ACC112 (cell line): ENCODE results near the gene MAFF.
"Not testable (repeated sequence)": the region's sequence is repeated elsewhere in the genome, so short reads cannot be mapped to it uniquely, and the experiment has no call there.

ENCODE experiments used
- H2AFZ ChIP-seq: fragments of 200-600 bp; sonication (generic); one replicate; pipeline ENCODE4 v1.6.0; 2017; ENCODE audit warnings: antibody characterized with exemption, low read length; ENCODE audit not compliant: unreplicated experiment
- H3K27ac ChIP-seq: fragments of 200-600 bp; sonication (generic); 2 replicates; pipeline ENCODE4 v1.5.1; 2014; ENCODE audit warnings: low read depth, mild to moderate bottlenecking, antibody characterized with exemption, low read length, moderate library complexity
- H3K27me3 ChIP-seq: fragments of 200-600 bp; sonication (generic); 2 replicates; pipeline ENCODE4 v1.6.1; 2014; ENCODE audit warnings: mild to moderate bottlenecking, antibody characterized with exemption, low read length, moderate library complexity, mixed read lengths; ENCODE audit not compliant: insufficient read depth
- H3K36me3 ChIP-seq: fragments of 200-600 bp; sonication (generic); 2 replicates; pipeline ENCODE4 v1.6.1; 2016; ENCODE audit warnings: mild to moderate bottlenecking, antibody characterized with exemption, low read length, moderate library complexity, mixed read lengths; ENCODE audit not compliant: insufficient read depth
- H3K4me1 ChIP-seq: fragments of 200-600 bp; sonication (generic); one replicate; pipeline ENCODE4 v1.6.1; 2016; ENCODE audit warnings: low read length, mixed read lengths; ENCODE audit not compliant: insufficient read depth, unreplicated experiment, control insufficient read depth
- H3K4me3 ChIP-seq: fragments of 200-600 bp; sonication (generic); 2 replicates; pipeline ENCODE4 v1.5.1; 2014; ENCODE audit warnings: mild to moderate bottlenecking, low read depth, low read length
- H3K79me2 ChIP-seq: fragments of 200-600 bp; sonication (generic); one replicate; pipeline ENCODE4 v1.6.0; 2016; ENCODE audit warnings: low read length; ENCODE audit not compliant: control insufficient read depth, unreplicated experiment, insufficient read depth

MAFF gene

DNA sequence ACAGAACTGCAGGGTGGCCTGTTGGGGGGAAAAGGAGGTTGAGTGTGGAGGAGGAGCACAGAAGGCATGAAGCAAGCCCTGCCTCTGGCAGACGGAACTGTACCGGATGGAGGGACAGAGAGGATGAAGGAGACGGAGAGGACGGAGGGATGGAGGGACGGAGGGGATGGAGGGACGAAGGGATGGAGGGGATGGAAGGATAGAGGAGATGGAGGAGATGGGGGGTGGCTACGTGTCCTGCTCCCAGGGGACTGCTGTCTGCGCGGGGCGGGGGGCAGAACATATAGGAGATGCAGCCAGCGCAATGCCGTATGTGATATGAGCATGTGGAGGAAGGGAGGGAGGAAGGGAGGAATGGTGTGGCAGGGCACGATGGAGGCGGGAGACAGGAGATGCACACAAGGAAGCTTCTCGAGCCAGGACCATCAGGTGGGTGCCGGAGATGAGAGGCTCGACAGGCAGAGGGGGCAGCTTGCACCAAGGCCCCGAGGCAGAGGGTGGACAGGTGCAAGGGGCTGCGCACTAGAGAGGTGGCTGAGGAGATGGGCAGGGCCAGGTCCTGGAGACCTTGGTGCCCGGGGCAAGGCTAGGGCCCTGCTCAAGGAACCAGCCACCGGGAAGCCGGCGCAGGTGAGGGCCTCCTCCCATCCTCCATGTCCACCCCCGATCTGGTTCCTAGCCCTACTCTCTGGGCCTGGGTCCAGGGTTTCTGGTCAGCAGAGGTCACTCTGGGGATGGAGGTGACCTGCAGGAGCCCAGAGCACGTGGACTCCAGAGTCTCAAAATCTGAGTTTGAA is 25.3 kb downstream of the MAFF start:
- no peaks in the 10 kb centered on the region for H3K27me3 ChIP-seq
- no peak overlapping the region for H3K4me3 ChIP-seq
- H3K36me3 ChIP-seq, result no peaks in the 10 kb centered on the region; the same call in 1 of the 2 replicates
- H3K4me1 ChIP-seq, result peaks cover 20% of the 10 kb centered on the region
- no peak overlapping the region for H2AFZ ChIP-seq
- H3K27ac ChIP-seq, result no peak overlapping the region
- H3K79me2 ChIP-seq, result no peaks in the 10 kb centered on the region

DNA sequence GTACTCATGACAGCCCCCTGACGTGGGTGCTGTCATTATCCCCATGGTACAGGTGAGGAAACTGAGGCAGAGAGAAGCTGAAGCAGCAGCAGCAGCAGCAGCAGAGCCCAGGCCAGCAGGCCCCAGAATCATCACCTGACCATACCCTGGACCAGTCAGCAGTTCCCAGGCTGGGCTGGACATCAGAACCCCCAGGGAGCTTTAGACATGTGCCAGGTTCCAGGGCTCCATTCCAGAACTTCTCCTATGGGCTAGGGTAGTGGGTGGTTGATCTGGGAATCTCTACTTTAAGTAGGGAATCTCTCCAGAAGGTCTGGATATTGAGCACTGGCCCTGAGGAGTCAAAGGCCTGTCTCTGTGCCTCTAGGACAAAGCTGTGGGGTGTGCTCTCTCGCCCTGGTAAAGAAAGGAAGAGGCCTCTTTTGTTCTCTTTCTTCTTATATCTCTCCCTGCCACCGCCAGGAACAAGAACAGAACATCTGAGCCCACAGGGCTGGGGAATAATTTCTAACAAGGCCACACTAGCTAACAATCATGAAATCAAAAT is 26.6 kb downstream of the MAFF start:
- Histone ChIP-seq H3K79me2 (no peaks in the 10 kb centered on the region), H3K4me1 (peaks cover 20% of the 10 kb centered on the region), H2AFZ (no peak overlapping the region), H3K27me3 (no peaks in the 10 kb centered on the region), H3K36me3 (no peaks in the 10 kb centered on the region; the same call in 1 of the 2 replicates), H3K4me3 (no peak overlapping the region), H3K27ac (peak overlapping the region; percentile 89)

DNA sequence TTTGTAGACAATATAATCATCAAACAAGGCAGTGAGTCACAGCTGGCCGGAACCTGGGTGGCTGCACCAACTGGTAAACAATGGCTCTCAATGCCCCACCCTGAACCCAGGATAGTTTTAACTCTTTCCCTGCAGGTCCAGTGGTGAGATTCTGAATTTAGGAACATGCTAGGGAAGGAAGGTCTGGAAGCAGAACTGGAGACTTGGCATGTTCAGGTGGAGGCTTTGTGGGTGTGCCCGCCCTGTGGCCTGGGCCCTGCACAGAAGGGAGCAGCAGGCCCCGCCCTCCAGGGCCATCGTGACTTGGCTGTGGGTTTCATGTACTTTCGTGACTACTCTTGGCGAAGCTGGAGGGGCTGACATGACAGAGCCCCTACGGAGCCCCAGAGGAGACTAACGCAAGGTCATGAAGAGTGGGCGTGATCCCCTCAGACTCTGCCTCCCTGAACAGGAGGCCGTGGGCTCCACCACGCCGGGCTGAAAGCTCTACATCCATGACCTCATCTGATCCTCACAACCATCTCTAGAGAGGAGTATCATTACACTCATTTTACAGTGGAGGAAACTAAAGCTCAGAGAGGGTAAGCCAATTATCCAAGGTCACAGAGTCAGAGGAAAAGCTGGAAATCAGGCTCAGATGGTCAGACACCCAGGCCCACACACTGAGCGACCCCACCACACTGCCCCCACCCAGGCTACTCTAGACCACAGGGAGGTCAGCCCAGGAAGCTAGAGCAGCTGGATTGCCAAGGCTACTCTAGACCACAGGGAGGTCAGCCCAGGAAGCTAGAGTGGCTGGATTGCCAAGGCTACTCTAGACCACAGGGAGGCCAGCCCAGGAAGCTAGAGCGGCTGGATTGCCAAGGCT is 27.3 kb downstream of the MAFF start:
- Histone ChIP-seq H3K27me3 (no peaks in the 10 kb centered on the region), H3K4me1 (peaks cover 21% of the 10 kb centered on the region), H2AFZ (no peak overlapping the region), H3K36me3 (no peaks in the 10 kb centered on the region; the same call in 1 of the 2 replicates), H3K79me2 (no peaks in the 10 kb centered on the region), H3K4me3 (no peak overlapping the region), H3K27ac (peak overlapping the region; percentile 89)

DNA sequence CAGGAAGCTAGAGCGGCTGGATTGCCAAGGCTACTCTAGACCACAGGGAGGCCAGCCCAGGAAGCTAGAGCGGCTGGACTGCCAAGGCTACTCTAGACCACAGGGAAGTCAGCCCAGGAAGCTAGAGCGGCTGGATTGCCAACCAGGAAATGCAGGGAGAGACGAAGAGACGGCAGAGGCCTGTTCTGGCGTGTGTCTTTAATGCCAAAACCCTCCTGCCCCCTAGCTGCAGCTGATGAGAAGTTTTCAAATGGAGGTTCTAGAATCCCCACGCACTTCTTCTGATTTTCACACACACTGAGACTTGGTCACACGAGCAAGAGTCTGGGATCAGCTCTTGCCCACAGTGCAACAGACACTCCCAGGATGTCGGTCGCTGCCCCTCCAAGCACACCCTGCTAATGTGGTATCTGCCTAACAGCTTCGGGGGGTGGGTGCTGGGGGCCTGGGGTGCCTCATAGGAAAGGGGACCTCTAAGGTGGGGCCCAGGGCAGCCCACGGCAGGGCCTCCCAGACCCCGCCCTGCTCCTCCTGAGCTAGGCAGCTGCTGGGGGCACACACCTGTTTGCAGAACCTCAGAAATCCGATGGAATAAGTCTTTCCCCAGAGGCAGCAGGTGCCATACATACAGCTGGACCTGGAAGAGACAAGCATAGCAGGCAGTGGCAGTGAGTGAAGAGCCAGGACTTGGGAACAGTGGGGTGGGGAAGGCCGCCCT is 28.5 kb downstream of the MAFF start:
- H3K36me3 ChIP-seq, result no peaks in the 10 kb centered on the region; the same call in 1 of the 2 replicates
- H3K27ac ChIP-seq, result 0 out of 2 replicates have a peak overlapping the region, but pooled peaks have one; percentile 16
- no peak overlapping the region for H2AFZ ChIP-seq

DNA sequence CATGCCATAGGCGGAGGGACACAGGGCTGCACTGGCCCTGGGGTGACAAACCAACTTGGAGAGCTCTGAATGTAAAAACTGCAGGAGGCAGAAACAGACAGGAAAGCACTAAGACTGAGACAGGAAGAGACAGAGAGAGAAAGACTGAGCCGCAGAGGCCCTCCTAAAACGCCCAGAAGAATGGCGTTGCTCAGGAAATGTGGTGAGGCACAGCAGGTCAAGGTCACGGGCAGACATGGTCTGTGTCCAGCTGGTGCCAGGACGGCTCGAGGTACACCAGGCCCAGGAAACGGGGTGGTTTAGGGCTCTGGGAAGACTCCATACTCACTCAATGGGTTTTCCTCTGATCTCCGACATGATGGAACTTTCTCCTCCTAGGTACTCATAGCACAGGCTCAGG is 29.1 kb downstream of the MAFF start:
- H3K4me1 ChIP-seq, result peaks cover 21% of the 10 kb centered on the region
- no peak overlapping the region for H3K27ac ChIP-seq
- H3K27me3 ChIP-seq, result no peaks in the 10 kb centered on the region
- H3K36me3 ChIP-seq, result no peaks in the 10 kb centered on the region; the same call in 1 of the 2 replicates
- H3K79me2 ChIP-seq, result no peaks in the 10 kb centered on the region
- H3K4me3 ChIP-seq, result no peak overlapping the region
- no peak overlapping the region for H2AFZ ChIP-seq

More for the DNA sequence above, 28.5 kb downstream of the MAFF start:
- H3K79me2 ChIP-seq, result no peaks in the 10 kb centered on the region
- H3K4me3 ChIP-seq, result no peak overlapping the region
- H3K27me3 ChIP-seq, result no peaks in the 10 kb centered on the region
- H3K4me1 ChIP-seq, result peaks cover 21% of the 10 kb centered on the region

DNA sequence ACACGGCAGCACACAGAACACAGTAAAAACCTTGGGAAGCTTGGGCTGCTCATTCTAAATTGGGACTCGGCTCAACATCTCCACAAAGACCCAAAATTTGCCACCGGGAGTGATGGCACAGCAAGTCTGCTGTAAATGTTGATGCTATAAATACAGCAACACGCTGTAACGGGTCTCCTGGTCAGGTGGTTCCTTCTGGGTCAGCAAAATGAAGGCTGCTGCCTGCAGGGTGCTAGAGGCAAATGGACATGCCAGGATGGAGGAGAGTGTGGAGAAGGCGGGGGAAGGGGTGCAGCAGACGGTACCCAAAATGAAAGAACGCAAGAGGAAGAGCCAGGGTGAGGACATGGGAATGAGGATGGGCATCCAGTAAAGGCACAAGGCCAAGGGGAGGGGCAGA is 30.4 kb downstream of the MAFF start:
- no peaks in the 10 kb centered on the region; the same call in 1 of the 2 replicates for H3K36me3 ChIP-seq
- no peak overlapping the region for H3K4me3 ChIP-seq
- no peaks in the 10 kb centered on the region for H3K79me2 ChIP-seq
- H3K27ac ChIP-seq, result no peak overlapping the region
- H2AFZ ChIP-seq, result no peak overlapping the region
- no peaks in the 10 kb centered on the region for H3K27me3 ChIP-seq
- peaks cover 21% of the 10 kb centered on the region for H3K4me1 ChIP-seq

DNA sequence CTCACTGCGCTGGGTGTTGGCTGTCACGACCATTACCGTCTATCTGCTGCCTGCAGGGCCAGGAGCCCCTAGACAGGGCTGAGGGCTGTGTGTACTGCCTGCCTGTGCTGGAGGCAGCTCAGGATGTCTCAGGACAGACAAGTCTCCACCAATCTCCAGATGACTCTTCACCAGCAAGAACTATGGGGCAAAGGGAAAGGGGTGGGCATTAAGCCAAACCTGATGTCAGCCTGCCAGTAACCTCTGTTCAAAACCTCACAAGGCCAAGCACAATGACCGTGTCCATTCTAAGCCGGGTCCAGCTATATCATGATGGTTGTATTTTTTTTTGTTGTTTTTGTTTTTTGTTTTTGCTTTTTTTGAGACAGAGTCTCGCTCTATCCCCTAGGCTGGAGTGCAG is 31.6 kb downstream of the MAFF start:
- Histone ChIP-seq H2AFZ (no peak overlapping the region), H3K27ac (no peak overlapping the region), H3K27me3 (no peaks in the 10 kb centered on the region), H3K4me1 (peaks cover 17% of the 10 kb centered on the region), H3K79me2 (no peaks in the 10 kb centered on the region), H3K4me3 (no peak overlapping the region), H3K36me3 (no peaks in the 10 kb centered on the region; the same call in 1 of the 2 replicates)

DNA sequence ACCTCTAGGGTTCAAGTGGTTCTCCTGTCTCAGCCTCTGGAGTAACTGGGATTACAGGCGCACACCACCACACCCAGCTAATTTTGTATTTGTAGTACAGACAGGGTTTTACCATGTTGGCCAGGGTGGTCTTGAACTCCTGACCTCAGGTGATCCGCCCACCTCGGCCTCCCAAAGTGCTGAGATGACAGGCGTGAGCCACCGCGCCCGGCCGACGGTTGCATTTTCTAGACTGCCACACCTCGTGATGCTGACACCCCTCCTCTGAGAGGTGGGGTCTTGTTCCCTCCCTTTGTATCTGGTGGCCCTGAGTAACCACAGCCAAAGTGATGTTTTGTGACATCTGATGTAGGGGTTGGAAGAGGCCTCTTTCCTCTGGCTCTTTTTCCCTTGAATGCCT is 32.1 kb downstream of the MAFF start:
- not testable (repeated sequence) for H2AFZ ChIP-seq, H3K27me3 ChIP-seq, H3K27ac ChIP-seq, H3K4me3 ChIP-seq, H3K36me3 ChIP-seq, H3K79me2 ChIP-seq
- peaks cover 17% of the 10 kb centered on the region for H3K4me1 ChIP-seq

DNA sequence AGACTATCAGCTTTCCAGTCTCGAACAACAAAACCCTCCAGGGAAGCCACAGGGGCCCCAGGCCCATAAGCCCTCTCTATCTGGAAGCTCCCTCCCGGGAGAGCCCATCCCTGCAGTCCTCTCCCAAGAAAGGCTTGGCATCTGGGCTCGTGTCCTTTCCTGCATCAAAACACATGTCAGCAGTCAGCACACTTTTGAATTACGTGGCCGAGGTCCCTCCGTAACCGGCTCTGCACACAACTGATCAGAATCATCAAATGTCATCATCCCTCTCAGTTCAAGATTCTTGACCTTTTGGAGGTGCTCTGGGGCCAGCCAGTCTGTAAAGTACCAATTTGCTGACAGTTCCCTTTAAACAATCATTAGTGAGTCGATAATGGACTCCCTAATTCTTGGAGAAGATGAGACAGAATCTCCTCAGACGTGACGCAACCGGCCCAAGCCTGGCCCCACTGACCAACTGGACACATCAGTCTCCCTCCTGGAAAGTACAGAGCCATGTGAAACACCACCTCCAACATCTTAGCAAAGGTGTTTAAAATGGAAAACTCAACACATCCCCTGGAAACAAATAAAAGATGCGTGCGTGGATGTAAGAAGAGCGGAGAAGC is 33.6 kb downstream of the MAFF start:
- H3K79me2 ChIP-seq, result no peaks in the 10 kb centered on the region
- H3K4me3 ChIP-seq, result no peak overlapping the region
- no peaks in the 10 kb centered on the region; the same call in 1 of the 2 replicates for H3K36me3 ChIP-seq
- no peak overlapping the region for H3K27ac ChIP-seq
- H2AFZ ChIP-seq, result no peak overlapping the region
- H3K4me1 ChIP-seq, result peaks cover 26% of the 10 kb centered on the region
- H3K27me3 ChIP-seq, result no peaks in the 10 kb centered on the region

DNA sequence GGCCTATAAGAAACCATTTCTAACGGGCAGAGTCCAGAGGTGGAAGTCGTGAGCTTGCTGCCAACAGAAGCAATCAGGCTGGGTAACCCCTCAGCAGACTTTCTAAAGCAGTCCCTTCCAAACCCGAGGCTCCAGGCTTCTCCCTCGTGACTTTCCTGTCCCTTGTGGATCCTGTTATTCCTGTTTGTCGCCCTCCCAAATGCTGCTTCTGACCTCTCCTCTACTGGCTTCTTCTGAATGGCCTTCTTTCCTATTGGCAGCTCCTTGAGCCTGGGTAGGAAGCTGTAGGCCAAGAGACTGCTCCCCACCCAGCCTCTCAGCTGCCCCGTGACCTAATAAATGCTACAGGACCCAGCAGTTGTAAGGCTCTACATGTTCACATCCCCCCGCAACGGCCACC is 35.0 kb downstream of the MAFF start:
- H3K4me3 ChIP-seq, result no peak overlapping the region
- H3K79me2 ChIP-seq, result no peaks in the 10 kb centered on the region
- no peak overlapping the region for H2AFZ ChIP-seq
- H3K27ac ChIP-seq, result no peak overlapping the region
- no peaks in the 10 kb centered on the region for H3K27me3 ChIP-seq
- H3K36me3 ChIP-seq, result no peaks in the 10 kb centered on the region
- H3K4me1 ChIP-seq, result peaks cover 36% of the 10 kb centered on the region
